Measurements from ENCODE around the gene PTPRG. TPM values are rescaled to one million over a fixed set of nuclear protein-coding genes. Genes with fewer than 3 reads are reported as not detected.

PTPRG gene
- total RNA-seq, 6 experiments from 2014 or later = 11.7 to 27.8 (median 14.7) TPM

GRCh38 chr3:61922118-61922517 lies 360.7 kb downstream of the PTPRG start:
- ATAC-seq (no peak), DNase-seq (no peak)
- Histone ChIP-seq H3K27me3 (no peaks in the 10 kb centered on the region), H3K27ac (no peak overlapping the region), H3K9me3 (no peaks in the 10 kb centered on the region), H3K4me3 (no peak overlapping the region), H3K36me3 (no peaks in the 10 kb centered on the region), H3K4me1 (peaks cover 0 to 10% (median 0%) of the 10 kb centered on the region in 4 donors)
- TF ChIP-seq POLR2A (IDR thresholded peaks at IDR 0.05) = no peak
- TF ChIP-seq, protein P1, sequence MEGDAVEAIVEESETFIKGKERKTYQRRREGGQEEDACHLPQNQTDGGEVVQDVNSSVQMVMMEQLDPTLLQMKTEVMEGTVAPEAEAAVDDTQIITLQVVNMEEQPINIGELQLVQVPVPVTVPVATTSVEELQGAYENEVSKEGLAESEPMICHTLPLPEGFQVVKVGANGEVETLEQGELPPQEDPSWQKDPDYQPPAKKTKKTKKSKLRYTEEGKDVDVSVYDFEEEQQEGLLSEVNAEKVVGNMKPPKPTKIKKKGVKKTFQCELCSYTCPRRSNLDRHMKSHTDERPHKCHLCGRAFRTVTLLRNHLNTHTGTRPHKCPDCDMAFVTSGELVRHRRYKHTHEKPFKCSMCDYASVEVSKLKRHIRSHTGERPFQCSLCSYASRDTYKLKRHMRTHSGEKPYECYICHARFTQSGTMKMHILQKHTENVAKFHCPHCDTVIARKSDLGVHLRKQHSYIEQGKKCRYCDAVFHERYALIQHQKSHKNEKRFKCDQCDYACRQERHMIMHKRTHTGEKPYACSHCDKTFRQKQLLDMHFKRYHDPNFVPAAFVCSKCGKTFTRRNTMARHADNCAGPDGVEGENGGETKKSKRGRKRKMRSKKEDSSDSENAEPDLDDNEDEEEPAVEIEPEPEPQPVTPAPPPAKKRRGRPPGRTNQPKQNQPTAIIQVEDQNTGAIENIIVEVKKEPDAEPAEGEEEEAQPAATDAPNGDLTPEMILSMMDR (IDR thresholded peaks at IDR 0.05) = no peak
- 68% methylated on average over 3 of the region's 5 CpGs for WGBS (ENCODE audit: insufficient coverage, low coverage, low lambda C conversion rate, missing lambda C conversion rate)
- intact Hi-C loops (cut with DNase I) = no loop called here

GRCh38 chr3:61924090-61924735 lies 362.8 kb downstream of the PTPRG start:
- Histone ChIP-seq H3K27ac (peak overlapping the region in 1 of 3 donors; percentile 24), H3K36me3 (no peaks in the 10 kb centered on the region), H3K9me3 (no peaks in the 10 kb centered on the region), H3K4me3 (no peak overlapping the region), H3K27me3 (no peaks in the 10 kb centered on the region), H3K4me1 (peaks cover 0 to 10% (median 0%) of the 10 kb centered on the region in 4 donors)
- intact Hi-C loops (cut with DNase I) = no loop called here
- TF ChIP-seq POLR2A (IDR thresholded peaks at IDR 0.05) = no peak
- TF ChIP-seq, protein P1 (IDR thresholded peaks at IDR 0.05) = no peak
- ATAC-seq (peak; percentile 97 to 99 (median 98)), DNase-seq (peak; percentile 78 to 91 (median 88))
- 37% methylated on average over 4 of the region's 4 CpGs for WGBS (ENCODE audit: insufficient coverage, low coverage, low lambda C conversion rate, missing lambda C conversion rate)

DNA sequence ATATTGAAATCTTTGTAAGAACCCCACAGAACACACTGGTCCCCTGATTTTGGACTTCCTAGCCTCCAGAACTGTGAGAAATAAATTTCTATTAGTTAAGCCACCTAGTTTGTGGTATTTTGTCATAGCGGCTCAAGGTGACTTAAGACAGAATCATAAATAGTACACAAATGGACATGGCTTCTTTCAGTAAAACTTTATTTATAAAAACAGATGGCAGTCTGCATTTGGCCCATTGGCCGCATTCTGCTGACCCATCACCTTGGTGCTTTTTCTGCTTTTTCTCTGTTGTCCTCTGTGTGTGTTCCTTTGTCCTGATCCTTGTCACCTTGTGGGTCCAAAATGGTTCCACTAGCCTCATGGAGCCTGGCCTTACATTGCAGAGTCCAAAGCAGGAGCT lies 363.6 kb downstream of the PTPRG start:
- intact Hi-C loops (cut with DNase I) = no loop called here
- no peak for TF ChIP-seq POLR2A (IDR thresholded peaks at IDR 0.05)
- TF ChIP-seq, protein P1 (IDR thresholded peaks at IDR 0.05) = no peak

GRCh38 chr3:61925721-61926120 lies 364.4 kb downstream of the PTPRG start:
- TF ChIP-seq, protein P1 (IDR thresholded peaks at IDR 0.05) = no peak
- TF ChIP-seq POLR2A (IDR thresholded peaks at IDR 0.05) = no peak
- no peak for ATAC-seq
- peaks cover 0 to 10% (median 0%) of the 10 kb centered on the region in 4 donors for H3K4me1 ChIP-seq

More for the DNA sequence above, 363.6 kb downstream of the PTPRG start:
- H3K27me3 ChIP-seq = no peaks in the 10 kb centered on the region
- no peak for DNase-seq
- ATAC-seq = no peak
- H3K4me1 ChIP-seq = peaks cover 0 to 10% (median 0%) of the 10 kb centered on the region in 4 donors
- 97% methylated on average over 2 of the region's 2 CpGs for WGBS (ENCODE audit: insufficient coverage, low coverage, low lambda C conversion rate, missing lambda C conversion rate)
- H3K36me3 ChIP-seq = no peaks in the 10 kb centered on the region
- no peak overlapping the region for H3K27ac ChIP-seq
- H3K9me3 ChIP-seq = no peaks in the 10 kb centered on the region
- H3K4me3 ChIP-seq = no peak overlapping the region

More at GRCh38 chr3:61925721-61926120, 364.4 kb downstream of the PTPRG start:
- Histone ChIP-seq H3K27me3 (no peaks in the 10 kb centered on the region), H3K4me3 (no peak overlapping the region), H3K9me3 (no peaks in the 10 kb centered on the region), H3K36me3 (no peaks in the 10 kb centered on the region), H3K27ac (no peak overlapping the region)
- intact Hi-C loops (cut with DNase I) = no loop called here
- 70% methylated on average over 2 of the region's 5 CpGs for WGBS (ENCODE audit: insufficient coverage, low coverage, low lambda C conversion rate, missing lambda C conversion rate)
- DNase-seq = no peak

Measured in right lobe of liver (tissue), 6 donors.